Activated CD8-positive, alpha-beta memory T cell treated with anti-CD3 and anti-CD28 coated beads for 24 hours (primary cell): ENCODE results near the gene MRM2.

Source experiments
- DNase-seq: peaks from one replicate; pipeline ENCODE4 v3.0.0-alpha.2; 2020

Gene MRM2

GRCh38 chr7:2264158-2264557, 22.2 kb upstream of the MRM2 start:
- DNase-seq = no peak

GRCh38 chr7:2263176-2263575, 21.2 kb upstream of the MRM2 start:
- DNase-seq = no peak

GRCh38 chr7:2261611-2262010, 19.6 kb upstream of the MRM2 start:
- no peak for DNase-seq

GRCh38 chr7:2260820-2261219, 18.8 kb upstream of the MRM2 start:
- DNase-seq = no peak

- DNase-seq = no peak
Observed at GRCh38 chr7:2259480-2259879, 17.5 kb upstream of the MRM2 start.

- no peak for DNase-seq
Observed at GRCh38 chr7:2258661-2259365, 16.8 kb upstream of the MRM2 start.

- no peak for DNase-seq
Observed at GRCh38 chr7:2257651-2258050, 15.6 kb upstream of the MRM2 start.

- no peak for DNase-seq
Observed at GRCh38 chr7:2257046-2257551, 15.1 kb upstream of the MRM2 start.

GRCh38 chr7:2256306-2257045, 14.5 kb upstream of the MRM2 start:
- no peak for DNase-seq

GRCh38 chr7:2255145-2256139, 13.4 kb upstream of the MRM2 start:
- DNase-seq = no peak

- DNase-seq = no peak
Observed at GRCh38 chr7:2254429-2255144, 12.6 kb upstream of the MRM2 start.

GRCh38 chr7:2253525-2254244, 11.7 kb upstream of the MRM2 start:
- no peak for DNase-seq

- DNase-seq = no peak
Observed at GRCh38 chr7:2253021-2253420, 11.0 kb upstream of the MRM2 start.

- DNase-seq = no peak
Observed at GRCh38 chr7:2251841-2252771, 10.1 kb upstream of the MRM2 start.

- no peak for DNase-seq
Observed at GRCh38 chr7:2251381-2251780, 9.4 kb upstream of the MRM2 start.

GRCh38 chr7:2249744-2250323, 7.8 kb upstream of the MRM2 start:
- DNase-seq = no peak

GRCh38 chr7:2248984-2249694, 7.1 kb upstream of the MRM2 start:
- no peak for DNase-seq

- DNase-seq = peak; percentile 71
Observed at GRCh38 chr7:2247141-2247995, 5.4 kb upstream of the MRM2 start.
